Neutrophil (primary cell): Measurements from ENCODE around the gene SLC35A2.

Source experiments
- H3K27ac ChIP-seq: fragments of 200-600 bp; sonication (generic); 2 replicates; pipeline ENCODE4 v1.5.1; 2016; ENCODE audit warnings: mild to moderate bottlenecking, moderate library complexity
- H3K27me3 ChIP-seq: fragments of 200-600 bp; sonication (generic); 2 replicates; pipeline ENCODE4 v1.6.0; 2016; ENCODE audit warnings: mild to moderate bottlenecking
- H3K36me3 ChIP-seq: fragments of 200-600 bp; sonication (generic); 2 replicates; pipeline ENCODE4 v1.5.1; 2017
- H3K4me1 ChIP-seq, 2 experiments: fragments of 200-600 bp in 1 of 2; sonication (generic) in 1 of 2; 1 replicate in 1 of 2; 2 replicates in 1 of 2; pipeline versions ENCODE4 v1.5.1 to v1.6.1; 2013 to 2016; ENCODE audit warnings: low read depth in 1 of 2, low read length in 1 of 2, mild to moderate bottlenecking in 1 of 2, moderate library complexity in 1 of 2; ENCODE audit not compliant: control insufficient read depth in 1 of 2, insufficient read depth in 1 of 2
- H3K4me3 ChIP-seq, 2 experiments: fragments of 200-600 bp in 1 of 2; sonication (generic) in 1 of 2; 1 replicate in 1 of 2; 2 replicates in 1 of 2; pipeline ENCODE4 v1.5.1; 2013 to 2016; ENCODE audit warnings: low read depth in 1 of 2, low read length in 1 of 2, mild to moderate bottlenecking in 1 of 2, moderate library complexity in 1 of 2
- H3K9me3 ChIP-seq: fragments of 200-600 bp; sonication (generic); 2 replicates; pipeline ENCODE4 v1.5.1; 2016
- CTCF ChIP-seq: fragments of 200-600 bp; sonication (generic); IDR thresholded peaks from 2 replicates; pipeline ENCODE4 v1.5.1; 2016; ENCODE audit warnings: antibody characterized with exemption

SLC35A2 gene

GRCh38 chrX:48939524-48940228 lies 28.2 kb upstream of the SLC35A2 start:
- Histone ChIP-seq H3K9me3 (no peaks in the 10 kb centered on the region), H3K4me1 (peaks cover 60 to 77% of the 10 kb centered on the region in 2 experiments), H3K27me3 (no peaks in the 10 kb centered on the region), H3K27ac (peak overlapping the region; percentile 99), H3K36me3 (peaks cover 5% of the 10 kb centered on the region), H3K4me3 (peak overlapping the region; percentile 38 to 46)
- no peak for TF ChIP-seq CTCF

GRCh38 chrX:48938721-48939425 lies 27.4 kb upstream of the SLC35A2 start:
- H3K4me3 ChIP-seq, result peak overlapping the region; percentile 38 to 46
- TF ChIP-seq CTCF, result no peak
- peak overlapping the region; percentile 99 for H3K27ac ChIP-seq

GRCh38 chrX:48937054-48937907 lies 25.8 kb upstream of the SLC35A2 start:
- Histone ChIP-seq H3K27me3 (no peaks in the 10 kb centered on the region), H3K4me1 (peaks cover 61 to 76% of the 10 kb centered on the region in 2 experiments), H3K36me3 (peaks cover 15% of the 10 kb centered on the region), H3K9me3 (no peaks in the 10 kb centered on the region), H3K4me3 (peak overlapping the region; percentile 53 to 58), H3K27ac (peak overlapping the region; percentile 99)
- TF ChIP-seq CTCF, result peak; percentile 82

More at GRCh38 chrX:48938721-48939425, 27.4 kb upstream of the SLC35A2 start:
- H3K4me1 ChIP-seq, result peaks cover 61 to 77% of the 10 kb centered on the region in 2 experiments
- H3K27me3 ChIP-seq, result no peaks in the 10 kb centered on the region
- peaks cover 13% of the 10 kb centered on the region for H3K36me3 ChIP-seq
- no peaks in the 10 kb centered on the region for H3K9me3 ChIP-seq

- H3K36me3 ChIP-seq, result peaks cover 15% of the 10 kb centered on the region
- TF ChIP-seq CTCF, result no peak
- no peaks in the 10 kb centered on the region for H3K9me3 ChIP-seq
- H3K4me3 ChIP-seq, result peak overlapping the region; percentile 53 to 58
- peaks cover 59 to 70% of the 10 kb centered on the region in 2 experiments for H3K4me1 ChIP-seq
- H3K27ac ChIP-seq, result peak overlapping the region; percentile 99
- no peaks in the 10 kb centered on the region for H3K27me3 ChIP-seq
Measured at GRCh38 chrX:48936429-48937053, 25.1 kb upstream of the SLC35A2 start.

GRCh38 chrX:48935301-48935670 lies 23.8 kb upstream of the SLC35A2 start:
- Histone ChIP-seq H3K27me3 (no peaks in the 10 kb centered on the region), H3K27ac (peak overlapping the region; percentile 99), H3K4me1 (peaks cover 49 to 57% of the 10 kb centered on the region in 2 experiments), H3K9me3 (no peaks in the 10 kb centered on the region), H3K4me3 (no peak overlapping the region), H3K36me3 (peaks cover 15% of the 10 kb centered on the region)
- no peak for TF ChIP-seq CTCF
